ENCODE data around the gene ZC3H13.

The ZC3H13 gene

GRCh38 chr13:46052319-46053161 lies at the start of gene ZC3H13:
Gene ZC3H13 (minus strand): TSS chr13:46052746. CDS start chr13:46045507, 7,239 bp downstream.
- DNase-seq (ENCODE audit: low read depth): peak; percentile 90
- peak within 1 kb of the TSS; percentile 98 for H3K4me3 ChIP-seq (ENCODE audit: low read depth, low read length)

GRCh38 chr13:46102255-46102605 lies 49.7 kb upstream of the ZC3H13 start:
- DNase-seq (ENCODE audit: low read depth): no peak
- no peak overlapping the region for H3K4me3 ChIP-seq (ENCODE audit: low read depth, low read length)

GRCh38 chr13:46101484-46102254 lies 49.1 kb upstream of the ZC3H13 start:
- no peak overlapping the region for H3K4me3 ChIP-seq (ENCODE audit: low read depth, low read length)
- DNase-seq (ENCODE audit: low read depth): no peak

- no peak for DNase-seq (ENCODE audit: low read depth)
- no peak overlapping the region for H3K4me3 ChIP-seq (ENCODE audit: low read depth, low read length)
Observed at GRCh38 chr13:46101002-46101401, 48.5 kb upstream of the ZC3H13 start.

GRCh38 chr13:46100191-46100815 lies 47.8 kb upstream of the ZC3H13 start:
- no peak for DNase-seq (ENCODE audit: low read depth)
- no peak overlapping the region for H3K4me3 ChIP-seq (ENCODE audit: low read depth, low read length)

GRCh38 chr13:46097663-46098062 lies 45.1 kb upstream of the ZC3H13 start:
- no peak overlapping the region for H3K4me3 ChIP-seq (ENCODE audit: low read depth, low read length)
- DNase-seq (ENCODE audit: low read depth): no peak

GRCh38 chr13:46097015-46097414 lies 44.5 kb upstream of the ZC3H13 start:
- DNase-seq (ENCODE audit: low read depth): no peak
- H3K4me3 ChIP-seq (ENCODE audit: low read depth, low read length): no peak overlapping the region

- H3K4me3 ChIP-seq (ENCODE audit: low read depth, low read length): no peak overlapping the region
Observed at GRCh38 chr13:46094478-46094877, 41.9 kb upstream of the ZC3H13 start.

GRCh38 chr13:46088821-46089562 lies 36.4 kb upstream of the ZC3H13 start:
- DNase-seq (ENCODE audit: low read depth): no peak

More at GRCh38 chr13:46094478-46094877, 41.9 kb upstream of the ZC3H13 start:
- DNase-seq (ENCODE audit: low read depth): no peak

GRCh38 chr13:46087481-46087880 lies 34.9 kb upstream of the ZC3H13 start:
- DNase-seq (ENCODE audit: low read depth): no peak
- H3K4me3 ChIP-seq (ENCODE audit: low read depth, low read length): no peak overlapping the region

More at GRCh38 chr13:46088821-46089562, 36.4 kb upstream of the ZC3H13 start:
- no peak overlapping the region for H3K4me3 ChIP-seq (ENCODE audit: low read depth, low read length)

- no peak overlapping the region for H3K4me3 ChIP-seq (ENCODE audit: low read depth, low read length)
- no peak for DNase-seq (ENCODE audit: low read depth)
Observed at GRCh38 chr13:46086985-46087384, 34.4 kb upstream of the ZC3H13 start.

- DNase-seq (ENCODE audit: low read depth): no peak
- no peak overlapping the region for H3K4me3 ChIP-seq (ENCODE audit: low read depth, low read length)
Observed at GRCh38 chr13:46086421-46086922, 33.9 kb upstream of the ZC3H13 start.

- no peak overlapping the region for H3K4me3 ChIP-seq (ENCODE audit: low read depth, low read length)
- DNase-seq (ENCODE audit: low read depth): no peak
Observed at GRCh38 chr13:46085737-46086136, 33.2 kb upstream of the ZC3H13 start.

- no peak overlapping the region for H3K4me3 ChIP-seq (ENCODE audit: low read depth, low read length)
- DNase-seq (ENCODE audit: low read depth): no peak
Observed at GRCh38 chr13:46082324-46082723, 29.8 kb upstream of the ZC3H13 start.

- no peak overlapping the region for H3K4me3 ChIP-seq (ENCODE audit: low read depth, low read length)
- DNase-seq (ENCODE audit: low read depth): no peak
Observed at GRCh38 chr13:46079770-46080169, 27.2 kb upstream of the ZC3H13 start.

- DNase-seq (ENCODE audit: low read depth): no peak
- no peak overlapping the region for H3K4me3 ChIP-seq (ENCODE audit: low read depth, low read length)
Observed at GRCh38 chr13:46077265-46077664, 24.7 kb upstream of the ZC3H13 start.

GRCh38 chr13:46076827-46077226 lies 24.3 kb upstream of the ZC3H13 start:
- no peak overlapping the region for H3K4me3 ChIP-seq (ENCODE audit: low read depth, low read length)
- no peak for DNase-seq (ENCODE audit: low read depth)

- no peak overlapping the region for H3K4me3 ChIP-seq (ENCODE audit: low read depth, low read length)
- DNase-seq (ENCODE audit: low read depth): no peak
Observed at GRCh38 chr13:46075811-46076210, 23.3 kb upstream of the ZC3H13 start.

- H3K4me3 ChIP-seq (ENCODE audit: low read depth, low read length): no peak overlapping the region
- DNase-seq (ENCODE audit: low read depth): no peak
Observed at GRCh38 chr13:46071590-46072249, 19.2 kb upstream of the ZC3H13 start.

All from skeletal muscle cell (primary cell).